ENCODE results near the gene NTMT2.

DNA sequence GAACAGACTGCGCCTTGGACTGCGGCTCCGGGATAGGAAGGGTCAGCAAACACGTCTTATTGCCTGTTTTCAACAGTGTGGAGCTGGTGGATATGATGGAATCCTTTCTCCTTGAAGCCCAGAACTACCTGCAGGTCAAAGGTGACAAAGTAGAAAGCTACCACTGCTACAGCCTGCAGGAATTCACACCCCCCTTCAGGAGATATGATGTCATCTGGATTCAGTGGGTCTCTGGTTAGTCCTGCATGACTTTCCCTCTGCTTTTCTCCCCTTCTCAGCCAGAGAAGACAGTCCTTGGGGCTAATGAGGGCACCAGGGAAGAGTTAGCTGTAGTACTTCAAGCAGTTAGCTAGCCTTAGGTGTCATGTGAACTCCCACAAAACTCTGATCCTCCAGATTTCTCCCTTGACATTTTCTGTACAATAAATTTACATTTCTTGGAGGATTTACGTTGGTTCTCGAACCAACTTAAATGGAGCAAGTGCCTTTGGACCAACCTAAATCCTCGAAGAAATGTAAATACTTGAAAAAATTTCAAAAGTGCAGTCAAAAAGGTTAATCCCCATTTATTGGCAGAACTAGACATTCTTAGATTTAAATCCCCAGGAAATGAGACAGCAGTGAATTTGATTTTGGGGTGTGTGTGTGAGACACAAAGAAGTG, 20.9 kb downstream of the NTMT2 start:
- TF ChIP-seq CTCF (IDR thresholded peaks at IDR 0.05; ENCODE audit: insufficient read depth, low read depth, low read length) (no peak), EZH2 (IDR thresholded peaks at IDR 0.05; ENCODE audit: insufficient read depth, low read length) (no peak)
